NK-92 treated with Interleukin-12 subunit alpha and Interleukin-12 subunit beta, amount 100 ng/mL, for 24 hours (cell line): ENCODE measurements around the gene TMEM196.
A peak's percentile ranks its signal among the peaks of the same experiment; 100 is the strongest.

Experiments used
- DNase-seq: peaks from one replicate; lab custom pipeline; 2025; lab: John Stamatoyannopoulos, UW

TMEM196 gene

DNA sequence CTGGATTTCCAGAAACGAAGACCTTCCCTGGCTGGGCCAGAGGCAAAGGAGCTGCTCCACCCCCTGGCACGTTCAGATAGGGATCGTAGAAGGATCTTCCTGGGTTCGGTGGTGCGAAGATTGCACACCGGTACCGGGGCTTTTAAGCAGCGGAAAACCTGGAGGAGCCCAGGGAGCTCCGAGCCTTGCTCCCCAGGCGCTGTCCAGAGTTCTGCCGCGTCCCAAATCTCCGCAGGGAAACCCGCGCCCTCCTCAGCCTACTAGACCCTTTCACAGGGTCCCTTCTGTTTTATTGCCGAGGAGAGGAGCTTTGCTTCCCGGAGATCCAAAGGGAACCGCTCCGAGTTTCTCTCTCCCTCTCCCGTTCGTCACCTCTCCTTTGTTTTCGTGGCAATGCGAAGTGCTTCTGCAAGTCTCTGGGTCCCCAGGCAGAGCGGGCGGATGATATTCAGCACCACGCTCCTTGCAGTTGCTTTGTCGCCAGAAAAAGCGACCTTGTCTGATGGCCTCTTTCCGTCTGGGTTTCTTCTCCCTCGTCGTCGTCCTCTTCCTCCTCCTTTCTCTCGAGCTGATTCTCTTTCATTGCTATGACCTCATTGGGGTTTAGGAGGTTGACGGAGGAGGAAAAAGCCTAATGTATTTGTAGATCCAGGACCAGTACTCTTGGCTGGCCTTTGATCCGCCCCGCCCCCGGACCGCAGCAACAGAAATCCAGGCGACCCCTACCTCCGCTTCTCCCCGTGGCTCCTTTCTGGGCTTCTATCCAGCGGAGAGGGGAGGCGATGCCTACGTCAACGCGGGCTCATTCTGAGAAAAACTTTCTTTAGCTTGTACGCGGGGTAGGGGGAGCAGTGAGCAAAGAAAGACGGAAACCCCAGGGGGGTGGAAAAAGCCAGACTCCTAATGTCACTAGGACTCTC is at the start of gene TMEM196:
TSS of gene TMEM196 (minus strand) at position 777 of the 920 bp plus-strand sequence. CDS start 921 bp downstream, outside the sequence.
- no peak for DNase-seq

DNA sequence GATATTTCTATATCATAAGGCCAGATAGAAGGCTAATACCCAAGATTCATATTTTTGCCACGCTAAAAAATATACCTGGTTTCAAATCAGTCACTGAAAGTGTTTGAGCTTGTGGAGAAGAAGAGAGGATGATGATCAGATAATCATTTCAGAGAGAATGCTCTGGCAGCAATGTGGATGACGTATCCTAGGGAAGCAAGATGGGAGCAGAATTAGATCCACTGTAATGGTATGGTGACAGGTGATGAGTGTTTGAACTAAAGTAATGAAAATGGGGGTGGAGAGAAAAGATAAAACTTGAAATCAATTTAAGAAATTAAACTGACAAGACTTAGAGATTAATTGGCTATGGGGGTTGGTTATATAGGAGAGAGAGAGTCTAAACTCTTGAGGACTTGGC is 42.7 kb upstream of the TMEM196 start:
- no peak for DNase-seq

DNA sequence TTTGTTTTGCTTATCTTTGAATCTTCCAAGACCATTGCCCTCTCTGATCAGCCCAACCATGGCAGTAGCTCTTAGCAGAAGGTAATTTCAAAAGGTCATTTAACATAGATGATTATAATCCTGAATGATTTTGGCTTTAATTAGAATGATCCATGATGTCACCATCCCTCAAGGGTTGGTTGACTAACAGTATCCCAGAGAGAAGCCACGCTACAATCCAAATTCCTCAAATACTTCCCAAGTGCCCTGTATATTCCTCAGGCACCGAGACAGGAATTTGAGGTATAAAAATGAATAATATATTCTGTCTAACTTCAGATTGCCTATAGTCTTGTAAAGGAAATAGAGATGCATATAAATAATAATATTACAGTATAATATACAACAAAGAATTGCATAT is 42.1 kb upstream of the TMEM196 start:
- DNase-seq = no peak

DNA sequence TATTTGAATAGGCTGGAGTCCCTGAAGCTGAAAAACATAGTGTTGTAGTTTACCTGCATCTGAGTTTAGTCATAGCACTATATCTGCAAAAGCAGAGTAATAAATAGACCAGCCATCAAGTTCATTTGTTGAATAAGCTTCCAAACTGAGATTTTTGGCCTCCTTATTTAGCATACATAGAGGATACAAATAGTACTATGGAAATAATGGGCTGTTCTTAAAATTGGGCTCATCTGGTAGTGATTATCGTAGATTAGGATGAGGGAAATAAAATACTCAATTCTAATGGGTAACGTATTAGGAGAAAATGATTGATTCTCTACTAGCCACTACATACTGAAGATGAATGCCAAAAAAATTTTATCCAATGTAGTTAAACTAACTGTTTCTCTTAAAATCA is 41.4 kb upstream of the TMEM196 start:
- no peak for DNase-seq

DNA sequence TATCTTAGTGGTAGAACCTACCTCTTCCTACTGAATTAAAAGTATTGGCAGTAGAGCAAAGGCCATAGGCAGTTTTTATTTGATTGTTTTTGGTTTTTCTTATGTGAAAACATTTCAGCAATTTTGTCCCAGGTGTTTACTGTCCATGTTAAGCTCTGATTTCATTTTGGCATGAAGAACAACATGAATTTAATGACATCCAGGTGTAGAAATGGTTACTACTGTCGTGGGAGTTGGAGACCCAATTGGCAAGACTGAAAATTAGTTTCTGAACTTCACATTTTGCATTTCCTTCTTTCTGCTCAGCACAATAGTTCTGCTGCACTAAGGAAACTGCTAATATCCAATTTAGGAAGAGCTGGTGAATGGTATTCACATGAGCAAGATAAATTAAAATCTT is 38.0 kb upstream of the TMEM196 start:
- no peak for DNase-seq

DNA sequence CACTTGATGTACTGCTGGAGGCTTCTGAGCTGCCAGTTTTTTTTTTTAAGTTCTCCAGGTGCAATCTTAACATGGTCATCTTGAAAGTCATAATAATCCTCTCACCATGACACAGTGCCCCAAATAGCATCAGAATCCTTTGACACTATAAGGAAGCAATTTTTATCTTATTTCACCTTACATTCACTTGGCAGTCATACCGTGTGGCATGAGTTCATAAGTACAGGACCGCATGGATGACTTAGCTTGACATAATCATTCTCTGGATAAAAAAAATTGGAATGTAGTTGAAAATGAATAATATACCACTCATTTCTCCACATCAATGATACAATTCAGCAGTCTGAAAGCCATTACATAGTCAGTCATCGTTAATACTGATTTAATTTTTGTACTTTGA is 25.6 kb upstream of the TMEM196 start:
- DNase-seq = no peak

DNA sequence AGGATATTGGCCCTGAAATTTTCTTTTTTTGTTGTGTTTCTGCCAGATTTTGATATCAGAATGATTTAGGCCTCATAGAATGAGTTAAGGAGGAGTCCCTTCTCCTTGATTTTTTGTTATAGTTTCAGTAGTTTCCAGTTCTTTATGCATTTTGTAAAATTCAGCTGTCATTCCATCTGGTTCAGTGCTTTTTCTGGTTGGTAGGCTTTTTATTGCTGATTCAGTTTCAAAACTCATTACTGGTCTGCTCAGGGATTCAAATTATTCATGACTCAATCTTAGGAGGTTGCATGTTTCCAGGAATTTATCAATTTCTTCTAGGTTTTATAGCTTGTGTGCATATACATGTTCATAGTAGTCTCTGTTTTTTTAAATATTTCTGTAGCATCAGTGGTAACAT is 10.1 kb upstream of the TMEM196 start:
- no peak for DNase-seq

DNA sequence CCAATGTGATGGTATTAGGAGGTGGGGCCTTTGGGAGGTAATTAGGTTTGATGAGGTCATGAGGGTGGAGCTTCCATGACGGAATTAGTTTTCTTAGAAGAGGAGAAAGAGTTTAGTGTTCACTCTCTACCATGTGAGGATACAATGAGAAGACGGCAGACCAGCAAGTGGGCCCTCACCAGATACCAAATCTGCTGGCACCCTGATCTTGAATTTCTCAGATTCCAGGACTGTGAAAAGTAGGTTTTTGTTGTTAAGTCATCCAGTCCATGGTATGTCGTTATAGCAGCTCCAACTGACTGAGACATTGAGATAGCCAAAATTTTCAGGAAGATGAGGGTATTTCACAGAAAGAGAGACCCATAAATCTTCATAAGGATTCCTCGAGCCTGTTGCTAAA is 3.6 kb upstream of the TMEM196 start:
- DNase-seq = no peak

DNA sequence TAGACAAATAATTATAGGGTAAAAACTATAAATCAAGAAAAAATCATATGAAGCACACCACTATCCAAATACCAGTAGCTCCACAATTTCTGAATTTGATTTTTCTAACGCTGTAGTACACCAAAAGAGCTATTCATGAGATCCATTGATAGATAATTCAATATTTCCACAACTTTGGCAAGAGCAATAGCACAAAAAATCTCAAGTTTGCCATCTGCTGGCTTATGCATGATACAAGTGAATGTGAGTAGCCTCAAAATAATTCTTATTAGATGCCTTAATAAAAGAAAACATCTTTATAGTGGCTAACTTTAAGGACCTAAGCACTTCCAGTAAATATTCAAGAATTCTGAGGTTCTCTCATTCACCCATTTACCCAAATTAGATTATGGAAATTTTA is 2.2 kb upstream of the TMEM196 start:
- no peak for DNase-seq

DNA sequence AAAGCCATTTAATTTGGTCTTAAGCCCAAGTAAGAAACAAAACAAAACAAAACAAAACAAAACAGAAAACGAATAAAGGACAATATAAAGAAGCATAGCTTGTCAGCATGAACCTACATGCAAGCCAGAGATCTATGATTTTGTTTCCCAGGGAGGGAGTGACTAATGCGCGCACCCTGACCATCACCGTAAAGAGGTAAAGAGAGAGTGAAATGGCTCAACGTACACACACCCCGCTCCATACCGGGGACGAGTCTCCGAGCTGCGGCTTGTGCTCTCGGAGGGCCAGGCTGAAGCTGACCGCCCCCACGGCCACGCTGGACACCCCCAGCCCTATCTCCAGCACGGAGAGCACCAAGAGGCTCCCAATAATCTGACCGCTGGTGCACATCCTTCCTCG is 1.1 kb downstream of the TMEM196 start:
- DNase-seq = no peak

DNA sequence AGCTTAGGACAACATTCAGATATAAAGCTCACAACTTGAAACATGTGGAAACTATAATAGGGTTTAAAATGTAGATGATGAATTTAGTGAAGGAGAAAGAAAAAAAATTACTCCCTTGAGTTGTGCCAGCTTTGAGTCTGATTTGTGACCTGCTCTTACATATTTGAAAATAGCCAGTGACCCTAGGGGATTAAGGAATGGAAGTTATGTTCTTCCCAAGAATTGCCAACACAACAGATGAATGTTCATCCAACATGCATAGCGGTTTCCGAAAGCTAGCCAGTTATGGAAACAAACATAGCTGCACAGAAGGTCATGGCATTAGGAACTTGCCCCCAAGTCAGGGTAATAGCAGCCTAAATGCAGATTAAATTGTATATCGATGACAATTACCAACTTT is 10.8 kb downstream of the TMEM196 start:
- no peak for DNase-seq

DNA sequence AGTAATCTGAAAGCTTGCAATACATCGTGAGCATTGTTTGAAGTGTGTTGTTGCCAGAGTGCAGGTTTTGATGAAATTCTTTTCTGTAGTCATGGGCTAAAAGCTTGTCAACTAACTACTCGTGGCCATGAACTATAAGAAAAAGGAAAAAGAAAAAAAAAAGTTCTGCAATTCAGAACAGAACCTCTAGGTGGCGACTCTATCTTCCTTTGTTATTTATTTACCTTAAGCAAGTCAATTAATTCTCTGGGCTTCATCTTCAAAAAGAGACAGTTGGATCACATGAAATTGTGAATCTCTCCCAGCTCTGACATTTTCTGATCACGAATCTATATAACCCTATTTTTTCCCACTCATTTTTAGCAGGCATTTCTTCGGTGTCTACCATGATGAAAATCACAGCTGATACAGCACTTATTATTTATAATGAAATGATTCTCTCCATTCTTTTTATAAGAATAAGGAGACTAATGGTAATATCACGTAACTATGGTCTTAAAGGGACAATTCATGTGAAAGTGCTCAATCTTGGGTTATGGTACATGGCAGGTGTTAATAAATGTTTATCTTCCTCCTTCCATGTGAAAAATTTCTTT is 18.8 kb downstream of the TMEM196 start:
- DNase-seq = no peak

DNA sequence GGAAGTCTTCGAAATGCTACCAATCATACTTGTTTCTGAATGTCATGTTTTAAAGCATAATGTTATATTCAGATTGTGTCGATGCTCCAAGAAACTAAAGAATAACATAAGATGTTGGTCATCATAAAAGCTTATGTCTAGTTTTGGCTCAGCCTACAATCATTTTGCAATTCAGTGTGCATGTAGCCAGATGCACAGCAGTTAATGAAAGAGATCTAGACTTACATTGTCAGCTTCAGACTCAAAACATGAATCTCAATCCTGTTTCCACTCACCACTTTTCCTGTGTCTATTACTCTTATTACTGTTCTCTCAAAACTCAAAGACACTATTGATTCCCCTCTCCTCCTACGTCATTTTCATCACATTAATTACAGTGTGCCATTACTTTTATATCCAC is 21.4 kb downstream of the TMEM196 start:
- DNase-seq = no peak

DNA sequence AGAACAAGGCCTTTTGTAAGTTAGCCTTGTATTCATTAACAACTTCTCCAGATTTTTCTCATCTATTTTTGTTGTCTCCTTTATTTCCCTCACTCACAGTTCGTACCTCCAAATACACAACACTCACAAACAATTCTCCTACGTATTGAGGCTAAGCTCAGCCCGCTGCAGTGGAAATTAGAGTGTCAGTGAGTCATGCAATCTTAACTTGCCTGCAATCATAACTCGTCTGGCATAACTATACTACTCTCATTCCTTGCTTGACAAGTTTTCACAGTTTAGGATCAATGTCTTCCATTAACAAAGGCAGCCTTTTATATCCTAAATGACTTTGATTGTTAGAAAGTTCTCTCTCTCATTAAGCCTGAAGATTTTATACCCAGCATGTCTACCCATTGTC is 23.8 kb downstream of the TMEM196 start:
- no peak for DNase-seq

DNA sequence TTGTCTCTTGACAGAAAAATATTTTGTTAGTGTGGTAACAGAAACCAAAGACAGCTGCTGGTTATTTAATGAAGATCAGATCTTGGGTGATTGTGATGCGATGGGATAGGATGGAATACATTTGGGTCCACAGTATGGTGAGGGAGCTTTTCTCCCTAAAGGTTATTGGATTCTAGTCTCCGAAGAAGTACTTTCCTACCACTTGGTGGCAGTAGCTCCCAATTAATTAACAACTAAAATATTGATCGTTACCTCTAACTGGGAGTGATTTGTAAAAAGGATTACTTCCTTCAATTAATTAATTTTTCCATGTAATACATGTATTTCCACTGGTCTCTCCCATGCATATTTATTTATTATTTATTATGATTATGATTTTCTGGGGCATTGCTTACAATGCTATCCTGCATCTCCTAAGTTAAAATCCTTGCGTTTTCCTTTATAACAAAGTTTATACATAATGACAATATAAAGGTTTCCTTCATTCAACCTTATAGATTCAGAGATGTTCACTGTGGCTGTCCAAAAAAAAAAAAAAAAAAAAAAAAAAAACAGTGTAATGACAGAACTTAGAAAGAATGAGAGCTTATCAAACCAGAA is 25.6 kb downstream of the TMEM196 start:
- no peak for DNase-seq

DNA sequence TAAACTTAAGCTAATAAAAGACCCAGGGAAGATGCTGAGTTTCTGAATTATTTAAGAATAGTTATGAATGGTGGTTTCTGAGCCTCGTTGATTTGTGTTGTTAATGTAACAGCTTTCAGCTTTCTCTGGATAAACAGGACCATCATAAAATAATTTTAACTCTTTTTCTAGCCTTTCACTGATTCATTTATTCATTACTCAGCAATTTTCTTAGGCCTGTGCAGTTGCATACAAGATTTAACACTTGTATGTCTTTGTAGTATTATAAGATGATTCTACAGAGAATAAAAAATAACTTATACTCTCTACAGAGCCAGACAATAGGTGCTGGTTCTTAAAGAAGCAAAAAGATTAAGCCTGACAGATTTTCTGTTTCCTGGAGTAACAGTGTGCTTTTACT is 29.3 kb downstream of the TMEM196 start:
- DNase-seq = no peak

DNA sequence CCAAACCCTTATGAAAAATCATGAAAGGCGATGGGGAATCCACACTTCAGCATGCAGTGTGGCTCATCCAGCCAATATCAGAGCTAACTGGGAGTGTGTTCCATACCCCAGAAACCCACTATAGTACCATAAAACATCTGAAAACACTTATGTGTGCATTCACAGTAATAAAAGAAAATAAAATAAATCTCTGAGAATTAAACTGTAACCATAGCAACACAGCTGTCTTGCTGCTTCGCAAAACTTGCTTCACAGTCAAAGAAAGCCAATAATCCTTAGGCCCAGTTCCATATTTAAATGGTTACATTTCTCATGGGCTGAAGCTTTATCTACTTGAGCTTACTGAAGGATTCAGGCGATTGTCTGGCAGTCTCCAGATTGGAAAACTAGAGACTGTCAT is 44.7 kb downstream of the TMEM196 start:
- DNase-seq = no peak

DNA sequence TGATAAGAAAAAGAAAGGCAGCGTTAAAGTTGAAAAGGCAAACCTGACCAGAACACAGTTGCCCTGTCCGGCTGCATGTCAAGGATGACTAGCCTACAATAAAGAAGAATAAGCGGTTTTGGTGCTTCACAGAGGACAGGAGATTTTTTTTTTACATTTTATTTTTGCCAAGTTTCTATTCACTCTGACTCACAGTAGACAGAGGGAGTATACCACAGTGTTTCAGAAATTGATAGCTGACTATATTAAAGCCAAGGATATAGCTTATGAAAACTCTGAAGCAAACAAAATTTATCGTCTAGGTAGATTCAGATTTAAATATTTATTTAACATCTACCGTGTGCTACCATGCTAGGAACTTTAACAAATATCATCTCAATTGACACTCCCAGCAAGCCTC is 47.6 kb downstream of the TMEM196 start:
- no peak for DNase-seq

DNA sequence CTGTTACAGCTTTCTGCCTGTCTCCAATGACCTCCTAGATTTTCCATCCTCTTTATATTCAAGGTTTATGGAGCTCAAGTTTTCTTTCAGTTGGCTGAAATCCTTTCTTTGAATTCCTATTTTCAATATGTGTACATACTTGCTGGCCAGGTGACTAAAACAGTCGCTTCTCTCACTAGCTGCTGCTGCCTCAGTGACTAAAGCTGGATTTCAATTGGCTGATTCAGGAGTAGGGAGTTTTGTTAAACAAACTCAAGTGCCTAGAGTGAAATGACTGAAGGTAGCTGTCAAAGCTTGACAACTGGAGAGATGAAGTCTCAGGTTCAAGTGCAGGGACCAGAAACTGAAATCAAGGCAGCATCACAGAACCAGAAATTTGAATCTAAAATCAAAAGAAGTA is 57.9 kb downstream of the TMEM196 start:
- no peak for DNase-seq

DNA sequence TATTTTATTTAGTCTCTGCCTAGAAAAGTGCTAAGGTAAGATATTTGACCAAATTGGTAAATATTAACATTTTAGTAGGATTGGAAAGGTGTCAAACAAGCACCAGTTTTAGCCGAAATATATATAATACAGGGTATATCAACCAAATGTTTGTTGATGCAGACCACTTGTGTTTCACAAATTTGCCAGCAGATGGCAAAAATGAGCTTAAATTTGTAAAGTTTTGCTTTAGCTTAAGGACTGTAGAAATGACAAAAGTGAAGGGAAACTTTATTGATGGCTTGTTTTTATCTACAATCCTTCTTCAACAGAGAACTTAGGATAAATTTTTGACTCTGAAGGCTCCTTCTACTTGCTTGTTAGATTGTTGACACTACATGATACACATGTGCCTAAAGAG is 59.7 kb downstream of the TMEM196 start:
- no peak for DNase-seq

DNA sequence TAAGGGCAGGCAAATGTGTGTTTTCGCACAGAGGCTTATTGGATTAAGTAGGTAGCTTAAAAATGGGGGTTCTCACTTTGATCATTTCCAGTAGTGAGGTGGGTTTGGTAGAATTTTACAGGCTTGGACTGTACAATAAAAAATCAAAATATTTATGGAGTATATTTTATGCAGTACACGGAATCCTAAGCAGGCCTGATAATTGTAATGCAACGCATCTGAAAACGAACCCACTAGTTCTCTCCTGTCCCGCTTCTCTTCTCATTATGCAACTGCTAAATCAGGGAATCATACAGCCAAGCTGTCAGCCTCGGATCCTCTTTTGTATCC is 64.2 kb downstream of the TMEM196 start:
- DNase-seq = no peak

DNA sequence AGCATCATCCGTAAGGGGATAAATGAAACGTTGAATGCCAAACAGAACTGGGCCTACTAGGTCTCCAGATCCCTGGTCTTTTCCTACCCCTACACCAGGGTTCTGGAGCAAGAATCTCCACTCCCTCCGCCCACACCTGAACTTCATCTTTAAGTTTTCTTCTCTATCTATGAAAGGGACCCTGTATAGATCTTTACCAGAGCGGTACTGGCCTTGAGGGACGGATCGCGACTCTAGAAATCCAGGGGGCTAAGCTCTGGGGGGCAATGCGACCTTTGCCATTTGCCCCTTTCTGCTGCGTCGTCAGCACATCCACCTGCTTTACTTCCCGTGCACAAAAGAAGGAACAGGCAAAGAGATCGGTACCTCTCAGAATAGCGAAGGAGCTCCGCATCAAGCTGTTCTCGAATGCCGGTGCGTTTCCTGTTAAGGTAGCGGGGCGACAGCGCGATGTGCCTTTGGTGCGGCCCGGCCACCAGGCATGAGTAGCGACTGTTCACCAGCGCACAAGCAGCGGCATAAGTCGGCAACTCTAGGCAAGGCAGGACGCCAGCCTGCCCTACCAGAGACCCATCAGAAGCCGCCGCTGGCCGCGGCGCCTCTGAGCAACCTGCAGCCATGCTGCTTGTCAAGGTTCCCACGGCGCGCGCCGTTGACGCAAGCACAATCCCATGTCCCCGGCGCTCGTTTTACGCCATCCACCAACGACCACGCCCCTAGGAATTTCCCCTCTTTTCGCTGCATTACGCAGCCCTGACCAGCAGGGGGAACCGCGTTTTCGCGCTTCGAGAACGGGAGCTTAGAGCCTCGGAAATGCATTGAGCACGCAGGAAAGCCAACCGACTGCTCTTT is 64.8 kb downstream of the TMEM196 start, which contains the start of gene POLR1F:
TSS of gene POLR1F (minus strand) at position 641 of the 852 bp plus-strand sequence. CDS start at position 620, 21 bp downstream.
- peak; percentile 79 for DNase-seq
